Measurements from ENCODE around the gene PADI2.

GRCh38 chr1:17078991-17079868 lies 40.0 kb downstream of the PADI2 start:
- TF ChIP-seq CTCF (IDR thresholded peaks at IDR 0.05): no peak
- no peak for TF ChIP-seq EZH2 (IDR thresholded peaks at IDR 0.05; ENCODE audit: borderline replicate concordance, insufficient read depth, low read depth, low read length, poor library complexity, severe bottlenecking)

All from B cell (primary cell).